GM23338 (cell line): ENCODE data around the gene COQ10A. TPM values are rescaled to one million over a fixed set of nuclear protein-coding genes. Genes with fewer than 3 reads are reported as not detected.

ENCODE experiments used
- ATAC-seq: fragments of 200-7000 bp; cut with Tn5 transposase; 3 replicates; pipeline ENCODE4 v1.9.1; 2020
- DNase-seq: peaks from one replicate; pipeline ENCODE4 v3.0.0-alpha.2; 2015; ENCODE audit warnings: low spot score
- H2AFZ ChIP-seq: fragments of 200-600 bp; sonication (generic); 2 replicates; pipeline ENCODE4 v1.8.0; 2016; ENCODE audit warnings: antibody characterized with exemption, mild to moderate bottlenecking, moderate library complexity
- H3F3A ChIP-seq: fragments of 200-600 bp; sonication (generic); replicated peaks from 2 replicates; pipeline ENCODE4 v1.8.0; 2017; ENCODE audit warnings: antibody characterized with exemption, mixed run types, low read depth
- H3K27ac ChIP-seq: fragments of 200-600 bp; sonication (generic); 2 replicates; pipeline ENCODE4 v1.6.1; 2016; ENCODE audit warnings: low read depth
- H3K27me3 ChIP-seq: fragments of 200-600 bp; sonication (generic); 2 replicates; pipeline ENCODE4 v1.8.0; 2016; ENCODE audit warnings: mild to moderate bottlenecking, mixed run types, moderate library complexity; ENCODE audit not compliant: insufficient read depth
- H3K36me3 ChIP-seq: fragments of 200-600 bp; sonication (generic); 2 replicates; pipeline ENCODE4 v1.8.0; 2016; ENCODE audit warnings: mild to moderate bottlenecking; ENCODE audit not compliant: insufficient read depth
- H3K4me1 ChIP-seq: fragments of 200-600 bp; sonication (generic); 2 replicates; pipeline ENCODE4 v1.8.0; 2016; ENCODE audit warnings: mild to moderate bottlenecking, moderate library complexity; ENCODE audit not compliant: insufficient read depth
- H3K4me2 ChIP-seq: fragments of 200-600 bp; sonication (generic); 2 replicates; pipeline ENCODE4 v1.7.1; 2017; ENCODE audit warnings: mixed run types
- H3K4me3 ChIP-seq: fragments of 200-600 bp; sonication (generic); 2 replicates; pipeline ENCODE4 v1.6.1; 2016; ENCODE audit warnings: mixed run types
- H3K79me2 ChIP-seq: fragments of 200-600 bp; sonication (generic); replicated peaks from 2 replicates; pipeline ENCODE4 v1.8.0; 2017; ENCODE audit warnings: mild to moderate bottlenecking; ENCODE audit not compliant: insufficient read depth
- H3K9me2 ChIP-seq: fragments of 200-600 bp; sonication (generic); 2 replicates; pipeline ENCODE4 v1.8.0; 2017; ENCODE audit not compliant: insufficient read depth
- H4K20me1 ChIP-seq: fragments of 200-600 bp; sonication (generic); replicated peaks from 2 replicates; pipeline ENCODE4 v1.8.0; 2017; ENCODE audit warnings: mild to moderate bottlenecking; ENCODE audit not compliant: insufficient read depth
- H3K27ac Mint-ChIP-seq: 2 replicates; pipeline ENCODE4 v1.8.0; 2020; ENCODE audit warnings: inconsistent platforms, mild to moderate bottlenecking, moderate library complexity, mixed read lengths
- H3K27me3 Mint-ChIP-seq: 3 replicates; pipeline ENCODE4 v1.8.0; 2022; ENCODE audit warnings: low read depth, mild to moderate bottlenecking, moderate library complexity, mixed read lengths, inconsistent platforms; ENCODE audit not compliant: insufficient read depth, poor library complexity
- H3K36me3 Mint-ChIP-seq: 3 replicates; pipeline ENCODE4 v1.8.0; 2021; ENCODE audit warnings: low read depth, mild to moderate bottlenecking, inconsistent platforms, moderate library complexity, mixed read lengths
- H3K4me1 Mint-ChIP-seq: 3 replicates; pipeline ENCODE4 v1.8.0; 2020; ENCODE audit warnings: mild to moderate bottlenecking, inconsistent platforms, mixed read lengths
- H3K4me3 Mint-ChIP-seq: 3 replicates; pipeline ENCODE4 v1.8.0; 2021; ENCODE audit warnings: moderate library complexity, mild to moderate bottlenecking, inconsistent platforms, mixed read lengths
- H3K9me3 Mint-ChIP-seq: 3 replicates; pipeline ENCODE4 v1.8.0; 2020; ENCODE audit warnings: moderate library complexity, mild to moderate bottlenecking, inconsistent platforms, mixed read lengths
- CREB1 ChIP-seq: fragments of 250-450 bp; sonication (Bioruptor Pico); IDR thresholded peaks from 2 replicates; pipeline ENCODE4 v1.5.0; 2020; ENCODE audit warnings: low read depth, mild to moderate bottlenecking, moderate library complexity
- EZH2 ChIP-seq: fragments of 200-600 bp; sonication (generic); IDR thresholded peaks from one replicate; pipeline ENCODE4 v1.8.0; 2017; ENCODE audit warnings: antibody characterized with exemption, mild to moderate bottlenecking, low read depth; ENCODE audit not compliant: unreplicated experiment
- EZH2phosphoT487 ChIP-seq: fragments of 200-600 bp; sonication (generic); IDR thresholded peaks from one replicate; pipeline ENCODE4 v1.8.1; 2018; ENCODE audit warnings: antibody characterized with exemption; ENCODE audit not compliant: unreplicated experiment
- JUNB ChIP-seq: IDR thresholded peaks from one replicate; pipeline ENCODE4 v1.6.1; 2016; ENCODE audit warnings: antibody characterized with exemption; ENCODE audit not compliant: unreplicated experiment
- NANOG ChIP-seq: IDR thresholded peaks from 2 replicates; pipeline ENCODE4 v1.6.1; 2016; ENCODE audit warnings: antibody characterized with exemption, borderline replicate concordance
- POLR2AphosphoS5 ChIP-seq: IDR thresholded peaks from 2 replicates; pipeline ENCODE4 v1.6.1; 2016; ENCODE audit warnings: antibody characterized with exemption, low read depth
- STAT1 ChIP-seq: IDR thresholded peaks from one replicate; pipeline ENCODE4 v1.6.1; 2016; ENCODE audit warnings: antibody characterized with exemption; ENCODE audit not compliant: unreplicated experiment
- ZNF114 ChIP-seq: fragments of 250-450 bp; sonication (Bioruptor Pico); IDR thresholded peaks from 2 replicates; pipeline ENCODE4 v1.5.0; 2020; ENCODE audit warnings: mild to moderate bottlenecking, moderate library complexity
- ZNF331 ChIP-seq: fragments of 250-450 bp; sonication (Bioruptor Pico); IDR thresholded peaks from 2 replicates; pipeline ENCODE4 v1.5.0; 2020; ENCODE audit warnings: low read depth, mild to moderate bottlenecking, moderate library complexity
- polyA plus RNA-seq: library from polyadenylated mRNA; unstranded; fragments of >200 nt; fragmentation: Nextera tagmentation; extraction: Ambion mirVana; gene quantifications from 2 replicates; pipeline ENCODE4 v1.2.1, GENCODE V29; 2016
- total RNA-seq: library from RNA; depleted of rRNA; stranded (reverse); fragments of >200 nt; shearing (Covaris generic); gene quantifications from 2 replicates; pipeline ENCODE4 v1.2.3, GENCODE V29; 2014
- TF ChIP-seq, protein P1 (sequence below): IDR thresholded peaks from one replicate; pipeline ENCODE4 v1.6.1; 2018; ENCODE audit warnings: antibody characterized with exemption; ENCODE audit not compliant: unreplicated experiment
- TF ChIP-seq, protein P2 (sequence below), 2 experiments: fragments of 200-600 bp in 1 of 2; sonication (generic) in 1 of 2; conservative IDR thresholded peaks; 2 replicates each; pipeline versions ENCODE4 v1.5.1 to v1.6.1; 2016 to 2017; ENCODE audit warnings: antibody characterized with exemption in 2 of 2, low read depth in 2 of 2, mild to moderate bottlenecking in 2 of 2, moderate library complexity in 1 of 2
- TF ChIP-seq, protein P3 (sequence below): IDR thresholded peaks from 2 replicates; pipeline ENCODE4 v1.6.1; 2016; ENCODE audit warnings: antibody characterized with exemption
- TF ChIP-seq, protein P4 (sequence below): fragments of 250-450 bp; sonication (Bioruptor Pico); IDR thresholded peaks from 2 replicates; pipeline ENCODE4 v1.5.0; 2020; ENCODE audit warnings: mild to moderate bottlenecking, moderate library complexity

The COQ10A gene
- total and polyA plus RNA-seq, 2 experiments from 2014 or later: 12.8 to 15.2 TPM

DNA sequence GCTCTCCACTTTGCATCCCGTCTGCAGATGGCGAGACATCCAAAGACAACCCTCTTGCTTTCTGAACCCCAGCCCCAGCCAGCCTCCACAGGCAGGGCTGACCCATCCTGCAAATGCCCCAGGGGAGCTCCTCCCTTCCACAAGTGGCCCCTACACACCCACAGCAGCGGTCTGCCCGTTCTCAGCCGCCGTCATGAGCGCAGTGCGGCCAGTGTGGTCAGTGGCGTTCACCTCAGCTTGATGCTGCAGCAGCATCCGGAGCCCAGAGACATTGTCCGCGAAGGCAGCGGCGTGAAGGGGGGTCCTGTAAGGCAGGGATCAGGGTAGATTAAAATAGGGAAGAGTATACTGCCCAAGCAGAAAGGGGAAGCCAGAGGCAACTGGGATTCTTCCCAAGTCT is 22.2 kb upstream of the COQ10A start:
- Histone ChIP-seq H3K79me2 (no peaks in the 10 kb centered on the region), H2AFZ (no peak overlapping the region), H3K27ac (no peak overlapping the region), H3F3A (no peaks in the 10 kb centered on the region; the same call in 1 of the 2 replicates), H3K36me3 (peaks cover 47% of the 10 kb centered on the region), H3K4me2 (no peak overlapping the region), H3K9me2 (no peaks in the 10 kb centered on the region), H4K20me1 (peaks cover 9% of the 10 kb centered on the region; the same call in 1 of the 2 replicates), H3K4me1 (no peaks in the 10 kb centered on the region), H3K27me3 (no peaks in the 10 kb centered on the region), H3K4me3 (no peak overlapping the region)
- ATAC-seq: no peak
- peaks cover 73% of the 10 kb centered on the region for H3K36me3 Mint-ChIP-seq
- no peak for DNase-seq
- no peaks in the 10 kb centered on the region for H3K9me3 Mint-ChIP-seq
- peaks cover 20% of the 10 kb centered on the region for H3K27me3 Mint-ChIP-seq
- TF ChIP-seq, protein P1, sequence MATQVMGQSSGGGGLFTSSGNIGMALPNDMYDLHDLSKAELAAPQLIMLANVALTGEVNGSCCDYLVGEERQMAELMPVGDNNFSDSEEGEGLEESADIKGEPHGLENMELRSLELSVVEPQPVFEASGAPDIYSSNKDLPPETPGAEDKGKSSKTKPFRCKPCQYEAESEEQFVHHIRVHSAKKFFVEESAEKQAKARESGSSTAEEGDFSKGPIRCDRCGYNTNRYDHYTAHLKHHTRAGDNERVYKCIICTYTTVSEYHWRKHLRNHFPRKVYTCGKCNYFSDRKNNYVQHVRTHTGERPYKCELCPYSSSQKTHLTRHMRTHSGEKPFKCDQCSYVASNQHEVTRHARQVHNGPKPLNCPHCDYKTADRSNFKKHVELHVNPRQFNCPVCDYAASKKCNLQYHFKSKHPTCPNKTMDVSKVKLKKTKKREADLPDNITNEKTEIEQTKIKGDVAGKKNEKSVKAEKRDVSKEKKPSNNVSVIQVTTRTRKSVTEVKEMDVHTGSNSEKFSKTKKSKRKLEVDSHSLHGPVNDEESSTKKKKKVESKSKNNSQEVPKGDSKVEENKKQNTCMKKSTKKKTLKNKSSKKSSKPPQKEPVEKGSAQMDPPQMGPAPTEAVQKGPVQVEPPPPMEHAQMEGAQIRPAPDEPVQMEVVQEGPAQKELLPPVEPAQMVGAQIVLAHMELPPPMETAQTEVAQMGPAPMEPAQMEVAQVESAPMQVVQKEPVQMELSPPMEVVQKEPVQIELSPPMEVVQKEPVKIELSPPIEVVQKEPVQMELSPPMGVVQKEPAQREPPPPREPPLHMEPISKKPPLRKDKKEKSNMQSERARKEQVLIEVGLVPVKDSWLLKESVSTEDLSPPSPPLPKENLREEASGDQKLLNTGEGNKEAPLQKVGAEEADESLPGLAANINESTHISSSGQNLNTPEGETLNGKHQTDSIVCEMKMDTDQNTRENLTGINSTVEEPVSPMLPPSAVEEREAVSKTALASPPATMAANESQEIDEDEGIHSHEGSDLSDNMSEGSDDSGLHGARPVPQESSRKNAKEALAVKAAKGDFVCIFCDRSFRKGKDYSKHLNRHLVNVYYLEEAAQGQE: no peak
- TF ChIP-seq EZH2: no peak
- TF ChIP-seq, protein P2, sequence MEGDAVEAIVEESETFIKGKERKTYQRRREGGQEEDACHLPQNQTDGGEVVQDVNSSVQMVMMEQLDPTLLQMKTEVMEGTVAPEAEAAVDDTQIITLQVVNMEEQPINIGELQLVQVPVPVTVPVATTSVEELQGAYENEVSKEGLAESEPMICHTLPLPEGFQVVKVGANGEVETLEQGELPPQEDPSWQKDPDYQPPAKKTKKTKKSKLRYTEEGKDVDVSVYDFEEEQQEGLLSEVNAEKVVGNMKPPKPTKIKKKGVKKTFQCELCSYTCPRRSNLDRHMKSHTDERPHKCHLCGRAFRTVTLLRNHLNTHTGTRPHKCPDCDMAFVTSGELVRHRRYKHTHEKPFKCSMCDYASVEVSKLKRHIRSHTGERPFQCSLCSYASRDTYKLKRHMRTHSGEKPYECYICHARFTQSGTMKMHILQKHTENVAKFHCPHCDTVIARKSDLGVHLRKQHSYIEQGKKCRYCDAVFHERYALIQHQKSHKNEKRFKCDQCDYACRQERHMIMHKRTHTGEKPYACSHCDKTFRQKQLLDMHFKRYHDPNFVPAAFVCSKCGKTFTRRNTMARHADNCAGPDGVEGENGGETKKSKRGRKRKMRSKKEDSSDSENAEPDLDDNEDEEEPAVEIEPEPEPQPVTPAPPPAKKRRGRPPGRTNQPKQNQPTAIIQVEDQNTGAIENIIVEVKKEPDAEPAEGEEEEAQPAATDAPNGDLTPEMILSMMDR (conservative IDR thresholded peaks at IDR 0.05; ENCODE audit: low read depth in 2 of 2): no peak
- no peak for TF ChIP-seq ZNF114
- TF ChIP-seq POLR2AphosphoS5: no peak
- no peak for TF ChIP-seq CREB1 (CRISPR knock-in tag)
- TF ChIP-seq NANOG: no peak
- no peak for TF ChIP-seq ZNF331 (CRISPR knock-in tag)
- no peak for TF ChIP-seq JUNB
- no peak for TF ChIP-seq STAT1
- TF ChIP-seq, protein P3, sequence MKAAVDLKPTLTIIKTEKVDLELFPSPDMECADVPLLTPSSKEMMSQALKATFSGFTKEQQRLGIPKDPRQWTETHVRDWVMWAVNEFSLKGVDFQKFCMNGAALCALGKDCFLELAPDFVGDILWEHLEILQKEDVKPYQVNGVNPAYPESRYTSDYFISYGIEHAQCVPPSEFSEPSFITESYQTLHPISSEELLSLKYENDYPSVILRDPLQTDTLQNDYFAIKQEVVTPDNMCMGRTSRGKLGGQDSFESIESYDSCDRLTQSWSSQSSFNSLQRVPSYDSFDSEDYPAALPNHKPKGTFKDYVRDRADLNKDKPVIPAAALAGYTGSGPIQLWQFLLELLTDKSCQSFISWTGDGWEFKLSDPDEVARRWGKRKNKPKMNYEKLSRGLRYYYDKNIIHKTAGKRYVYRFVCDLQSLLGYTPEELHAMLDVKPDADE: no peak
- TF ChIP-seq EZH2phosphoT487: no peak
- TF ChIP-seq, protein P4, sequence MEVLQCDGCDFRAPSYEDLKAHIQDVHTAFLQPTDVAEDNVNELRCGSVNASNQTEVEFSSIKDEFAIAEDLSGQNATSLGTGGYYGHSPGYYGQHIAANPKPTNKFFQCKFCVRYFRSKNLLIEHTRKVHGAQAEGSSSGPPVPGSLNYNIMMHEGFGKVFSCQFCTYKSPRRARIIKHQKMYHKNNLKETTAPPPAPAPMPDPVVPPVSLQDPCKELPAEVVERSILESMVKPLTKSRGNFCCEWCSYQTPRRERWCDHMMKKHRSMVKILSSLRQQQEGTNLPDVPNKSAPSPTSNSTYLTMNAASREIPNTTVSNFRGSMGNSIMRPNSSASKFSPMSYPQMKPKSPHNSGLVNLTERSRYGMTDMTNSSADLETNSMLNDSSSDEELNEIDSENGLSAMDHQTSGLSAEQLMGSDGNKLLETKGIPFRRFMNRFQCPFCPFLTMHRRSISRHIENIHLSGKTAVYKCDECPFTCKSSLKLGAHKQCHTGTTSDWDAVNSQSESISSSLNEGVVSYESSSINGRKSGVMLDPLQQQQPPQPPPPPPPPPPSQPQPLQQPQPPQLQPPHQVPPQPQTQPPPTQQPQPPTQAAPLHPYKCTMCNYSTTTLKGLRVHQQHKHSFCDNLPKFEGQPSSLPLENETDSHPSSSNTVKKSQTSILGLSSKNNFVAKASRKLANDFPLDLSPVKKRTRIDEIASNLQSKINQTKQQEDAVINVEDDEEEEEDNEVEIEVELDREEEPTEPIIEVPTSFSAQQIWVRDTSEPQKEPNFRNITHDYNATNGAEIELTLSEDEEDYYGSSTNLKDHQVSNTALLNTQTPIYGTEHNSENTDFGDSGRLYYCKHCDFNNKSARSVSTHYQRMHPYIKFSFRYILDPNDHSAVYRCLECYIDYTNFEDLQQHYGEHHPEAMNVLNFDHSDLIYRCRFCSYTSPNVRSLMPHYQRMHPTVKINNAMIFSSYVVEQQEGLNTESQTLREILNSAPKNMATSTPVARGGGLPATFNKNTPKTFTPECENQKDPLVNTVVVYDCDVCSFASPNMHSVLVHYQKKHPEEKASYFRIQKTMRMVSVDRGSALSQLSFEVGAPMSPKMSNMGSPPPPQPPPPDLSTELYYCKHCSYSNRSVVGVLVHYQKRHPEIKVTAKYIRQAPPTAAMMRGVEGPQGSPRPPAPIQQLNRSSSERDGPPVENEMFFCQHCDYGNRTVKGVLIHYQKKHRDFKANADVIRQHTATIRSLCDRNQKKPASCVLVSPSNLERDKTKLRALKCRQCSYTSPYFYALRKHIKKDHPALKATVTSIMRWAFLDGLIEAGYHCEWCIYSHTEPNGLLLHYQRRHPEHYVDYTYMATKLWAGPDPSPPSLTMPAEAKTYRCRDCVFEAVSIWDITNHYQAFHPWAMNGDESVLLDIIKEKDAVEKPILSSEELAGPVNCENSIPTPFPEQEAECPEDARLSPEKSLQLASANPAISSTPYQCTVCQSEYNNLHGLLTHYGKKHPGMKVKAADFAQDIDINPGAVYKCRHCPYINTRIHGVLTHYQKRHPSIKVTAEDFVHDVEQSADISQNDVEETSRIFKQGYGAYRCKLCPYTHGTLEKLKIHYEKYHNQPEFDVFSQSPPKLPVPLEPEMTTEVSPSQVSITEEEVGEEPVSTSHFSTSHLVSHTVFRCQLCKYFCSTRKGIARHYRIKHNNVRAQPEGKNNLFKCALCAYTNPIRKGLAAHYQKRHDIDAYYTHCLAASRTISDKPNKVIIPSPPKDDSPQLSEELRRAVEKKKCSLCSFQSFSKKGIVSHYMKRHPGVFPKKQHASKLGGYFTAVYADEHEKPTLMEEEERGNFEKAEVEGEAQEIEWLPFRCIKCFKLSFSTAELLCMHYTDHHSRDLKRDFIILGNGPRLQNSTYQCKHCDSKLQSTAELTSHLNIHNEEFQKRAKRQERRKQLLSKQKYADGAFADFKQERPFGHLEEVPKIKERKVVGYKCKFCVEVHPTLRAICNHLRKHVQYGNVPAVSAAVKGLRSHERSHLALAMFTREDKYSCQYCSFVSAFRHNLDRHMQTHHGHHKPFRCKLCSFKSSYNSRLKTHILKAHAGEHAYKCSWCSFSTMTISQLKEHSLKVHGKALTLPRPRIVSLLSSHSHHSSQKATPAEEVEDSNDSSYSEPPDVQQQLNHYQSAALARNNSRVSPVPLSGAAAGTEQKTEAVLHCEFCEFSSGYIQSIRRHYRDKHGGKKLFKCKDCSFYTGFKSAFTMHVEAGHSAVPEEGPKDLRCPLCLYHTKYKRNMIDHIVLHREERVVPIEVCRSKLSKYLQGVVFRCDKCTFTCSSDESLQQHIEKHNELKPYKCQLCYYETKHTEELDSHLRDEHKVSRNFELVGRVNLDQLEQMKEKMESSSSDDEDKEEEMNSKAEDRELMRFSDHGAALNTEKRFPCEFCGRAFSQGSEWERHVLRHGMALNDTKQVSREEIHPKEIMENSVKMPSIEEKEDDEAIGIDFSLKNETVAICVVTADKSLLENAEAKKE (CRISPR knock-in tag): no peak
- no peak overlapping the region for H3K27ac Mint-ChIP-seq
- no peak overlapping the region for H3K4me3 Mint-ChIP-seq
- no peaks in the 10 kb centered on the region for H3K4me1 Mint-ChIP-seq
